Uterus (tissue), 4 donors: Measurements from ENCODE around the gene RABGAP1L. TPM values are rescaled to one million over a fixed set of nuclear protein-coding genes. Genes with fewer than 3 reads are reported as not detected.

Experiments
- DNase-seq, 2 donors: peaks; one replicate each; pipeline ENCODE4 v3.0.0-alpha.2; 2019 to 2020
- H3K27ac ChIP-seq, 2 donors: fragments of 200-600 bp; sonication (generic); 1 replicate in 1 of 2; 2 replicates in 1 of 2; pipeline ENCODE4 v1.5.1; 2016 to 2018
- H3K27me3 ChIP-seq, 2 donors: fragments of 200-600 bp; sonication (generic); one replicate each; pipeline ENCODE4 v1.5.1; 2018 to 2019; ENCODE audit warnings: control low read depth in 1 of 2
- H3K36me3 ChIP-seq, 2 donors: fragments of 200-600 bp; sonication (generic); one replicate each; pipeline ENCODE4 v1.5.1; 2019; ENCODE audit warnings: control low read depth in 1 of 2
- H3K4me1 ChIP-seq, 2 donors: fragments of 200-600 bp; sonication (generic); one replicate each; pipeline ENCODE4 v1.5.1; 2018 to 2019; ENCODE audit warnings: control low read depth in 1 of 2
- H3K4me3 ChIP-seq, 2 donors: fragments of 200-600 bp; sonication (generic); 1 replicate in 1 of 2; 2 replicates in 1 of 2; pipeline ENCODE4 v1.5.1; 2018 to 2019; ENCODE audit warnings: mild to moderate bottlenecking in 1 of 2
- H3K9me3 ChIP-seq, 2 donors: fragments of 200-600 bp; sonication (generic); one replicate each; pipeline ENCODE4 v1.5.1; 2019; ENCODE audit warnings: control low read depth in 1 of 2
- POLR2A ChIP-seq, 2 donors: fragments of 450-650 bp; IDR thresholded peaks; one replicate each; pipeline ENCODE4 v1.6.1; 2016; ENCODE audit warnings: antibody characterized with exemption in 2 of 2, mild to moderate bottlenecking in 1 of 2, moderate library complexity in 1 of 2
- intact Hi-C: fragments of 100-400 bp; cut with DNase I; formaldehyde crosslinking; loops from one replicate; pipeline ENCODE4 v1.15.1; 2023; ENCODE audit warnings: low total_unique reads
- total RNA-seq, 4 donors: library from RNA; depleted of rRNA in 3 of 4; stranded (reverse); fragments of >200 nt in 3 of 4; gene quantifications; one replicate each; pipeline versions ENCODE4 v1.1.0 to v1.2.4, GENCODE V29; 2014 to 2023
- TF ChIP-seq, protein P1 (sequence below), 4 experiments: fragments of 200-600 bp in 2 of 4; fragments of 450-650 bp in 2 of 4; sonication (generic) in 2 of 4; IDR thresholded peaks; one replicate each; pipeline ENCODE4 v1.5.1; 2016 to 2019; ENCODE audit warnings: antibody characterized with exemption in 4 of 4, mild to moderate bottlenecking in 2 of 4, moderate library complexity in 1 of 4
- donor health status: DM: yes; HTN: yes; CAD: no.

Gene RABGAP1L
- total RNA-seq, 4 donors from 2014 or later = 19.1 to 93.7 (median 35.1) TPM

DNA sequence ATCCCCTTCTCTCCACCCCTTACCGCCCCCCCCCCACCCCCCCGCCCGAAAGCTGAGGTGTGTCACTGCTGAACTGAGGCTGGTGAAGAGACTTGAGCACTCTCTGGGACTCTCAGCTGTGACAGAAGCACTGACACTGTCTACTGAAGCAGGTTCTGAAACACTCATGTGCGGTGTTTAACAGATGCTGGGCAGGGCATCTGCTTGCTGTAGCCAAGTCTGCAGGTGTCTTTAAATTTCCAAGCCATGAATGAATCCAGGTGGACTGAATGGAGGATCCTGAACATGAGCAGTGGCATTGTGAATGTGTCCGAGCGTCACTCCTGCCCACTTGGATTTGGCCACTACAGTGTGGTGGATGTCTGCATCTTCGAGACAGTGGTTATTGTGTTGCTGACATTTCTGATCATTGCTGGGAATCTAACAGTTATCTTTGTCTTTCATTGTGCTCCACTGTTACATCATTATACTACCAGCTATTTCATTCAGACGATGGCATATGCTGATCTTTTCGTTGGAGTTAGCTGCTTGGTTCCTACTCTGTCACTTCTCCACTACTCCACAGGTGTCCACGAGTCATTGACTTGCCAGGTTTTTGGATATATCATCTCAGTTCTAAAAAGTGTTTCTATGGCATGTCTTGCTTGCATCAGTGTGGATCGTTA lies 288.7 kb downstream of the RABGAP1L start, which contains the start of gene GPR52:
GPR52 (plus strand) TSS at position 99 of the 665 bp plus-strand sequence; CDS start at position 247, 148 bp downstream.
- no peak for TF ChIP-seq POLR2A (IDR thresholded peaks at IDR 0.05)
- TF ChIP-seq, protein P1, sequence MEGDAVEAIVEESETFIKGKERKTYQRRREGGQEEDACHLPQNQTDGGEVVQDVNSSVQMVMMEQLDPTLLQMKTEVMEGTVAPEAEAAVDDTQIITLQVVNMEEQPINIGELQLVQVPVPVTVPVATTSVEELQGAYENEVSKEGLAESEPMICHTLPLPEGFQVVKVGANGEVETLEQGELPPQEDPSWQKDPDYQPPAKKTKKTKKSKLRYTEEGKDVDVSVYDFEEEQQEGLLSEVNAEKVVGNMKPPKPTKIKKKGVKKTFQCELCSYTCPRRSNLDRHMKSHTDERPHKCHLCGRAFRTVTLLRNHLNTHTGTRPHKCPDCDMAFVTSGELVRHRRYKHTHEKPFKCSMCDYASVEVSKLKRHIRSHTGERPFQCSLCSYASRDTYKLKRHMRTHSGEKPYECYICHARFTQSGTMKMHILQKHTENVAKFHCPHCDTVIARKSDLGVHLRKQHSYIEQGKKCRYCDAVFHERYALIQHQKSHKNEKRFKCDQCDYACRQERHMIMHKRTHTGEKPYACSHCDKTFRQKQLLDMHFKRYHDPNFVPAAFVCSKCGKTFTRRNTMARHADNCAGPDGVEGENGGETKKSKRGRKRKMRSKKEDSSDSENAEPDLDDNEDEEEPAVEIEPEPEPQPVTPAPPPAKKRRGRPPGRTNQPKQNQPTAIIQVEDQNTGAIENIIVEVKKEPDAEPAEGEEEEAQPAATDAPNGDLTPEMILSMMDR (IDR thresholded peaks at IDR 0.05) = no peak
- no peaks in the 10 kb centered on the region for H3K27me3 ChIP-seq
- no peaks in the 10 kb centered on the region for H3K36me3 ChIP-seq
- DNase-seq = no peak
- peak within 1 kb of the TSS in 1 of 2 donors; percentile 5 for H3K27ac ChIP-seq
- H3K4me1 ChIP-seq = no peaks in the 10 kb centered on the region
- no peaks in the 10 kb centered on the region for H3K9me3 ChIP-seq
- no peak within 1 kb of the TSS for H3K4me3 ChIP-seq
- intact Hi-C loops = no loop called here

DNA sequence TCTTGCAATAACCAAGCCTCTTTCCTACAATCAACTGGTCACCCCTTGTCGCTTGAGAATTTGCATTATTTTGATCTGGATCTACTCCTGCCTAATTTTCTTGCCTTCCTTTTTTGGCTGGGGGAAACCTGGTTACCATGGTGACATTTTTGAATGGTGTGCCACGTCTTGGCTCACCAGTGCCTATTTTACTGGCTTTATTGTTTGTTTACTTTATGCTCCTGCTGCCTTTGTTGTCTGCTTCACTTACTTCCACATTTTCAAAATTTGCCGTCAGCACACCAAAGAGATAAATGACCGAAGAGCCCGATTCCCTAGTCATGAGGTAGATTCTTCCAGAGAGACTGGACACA lies 289.2 kb downstream of the RABGAP1L start:
- Histone ChIP-seq H3K27ac (peak overlapping the region in 1 of 2 donors; percentile 5), H3K9me3 (no peaks in the 10 kb centered on the region), H3K4me3 (no peak overlapping the region), H3K27me3 (no peaks in the 10 kb centered on the region), H3K4me1 (no peaks in the 10 kb centered on the region), H3K36me3 (no peaks in the 10 kb centered on the region)
- DNase-seq = no peak
- no peak for TF ChIP-seq POLR2A (IDR thresholded peaks at IDR 0.05)
- TF ChIP-seq, protein P1 (IDR thresholded peaks at IDR 0.05) = no peak
- intact Hi-C loops = no loop called here

GRCh38 chr1:174448974-174449373 lies 289.7 kb downstream of the RABGAP1L start:
- Histone ChIP-seq H3K4me3 (no peak overlapping the region), H3K36me3 (no peaks in the 10 kb centered on the region), H3K27me3 (no peaks in the 10 kb centered on the region), H3K9me3 (no peaks in the 10 kb centered on the region), H3K27ac (peak overlapping the region in 1 of 2 donors; percentile 5), H3K4me1 (no peaks in the 10 kb centered on the region)
- intact Hi-C loops = no loop called here
- TF ChIP-seq, protein P1 (IDR thresholded peaks at IDR 0.05) = no peak
- no peak for TF ChIP-seq POLR2A (IDR thresholded peaks at IDR 0.05)
- DNase-seq = peak in 1 of 2 donors; percentile 14

DNA sequence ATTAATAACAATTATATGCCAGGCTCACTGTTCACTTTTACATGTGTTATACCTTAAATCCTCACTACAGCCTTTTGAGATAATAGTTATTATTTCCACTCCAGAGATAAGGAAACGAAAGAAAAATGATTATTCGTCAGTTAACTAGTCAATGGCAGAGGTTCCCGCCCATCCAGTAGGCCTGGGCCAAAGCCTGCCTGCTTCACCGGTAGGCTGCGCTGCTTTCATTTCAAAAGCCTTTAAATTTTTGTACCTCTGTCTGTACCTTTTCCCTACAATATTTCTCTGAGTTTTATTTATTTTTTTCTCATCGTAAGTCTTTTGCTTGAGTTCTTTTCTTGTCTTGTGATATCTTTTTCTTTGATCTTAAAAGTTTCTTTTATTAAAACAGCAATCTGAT lies 292.1 kb downstream of the RABGAP1L start:
- no peak overlapping the region for H3K4me3 ChIP-seq
- TF ChIP-seq, protein P1 (IDR thresholded peaks at IDR 0.05) = no peak
- no peak for TF ChIP-seq POLR2A (IDR thresholded peaks at IDR 0.05)
- H3K27me3 ChIP-seq = no peaks in the 10 kb centered on the region

GRCh38 chr1:174465855-174466254 lies 306.5 kb downstream of the RABGAP1L start:
- no peaks in the 10 kb centered on the region for H3K9me3 ChIP-seq
- intact Hi-C loops = no loop called here
- no peaks in the 10 kb centered on the region for H3K27me3 ChIP-seq
- no peaks in the 10 kb centered on the region for H3K36me3 ChIP-seq
- no peak for TF ChIP-seq POLR2A (IDR thresholded peaks at IDR 0.05)
- TF ChIP-seq, protein P1 (IDR thresholded peaks at IDR 0.05) = no peak
- H3K27ac ChIP-seq = no peak overlapping the region
- no peaks in the 10 kb centered on the region for H3K4me1 ChIP-seq
- no peak overlapping the region for H3K4me3 ChIP-seq
- no peak for DNase-seq

More for the DNA sequence above, 292.1 kb downstream of the RABGAP1L start:
- no peak for DNase-seq
- intact Hi-C loops = no loop called here
- Histone ChIP-seq H3K9me3 (no peaks in the 10 kb centered on the region), H3K27ac (no peak overlapping the region), H3K36me3 (no peaks in the 10 kb centered on the region), H3K4me1 (no peaks in the 10 kb centered on the region)
